ENCODE results near the gene SLC6A19. TPM values are rescaled to one million over a fixed set of nuclear protein-coding genes. Genes with fewer than 3 reads are reported as not detected.
A peak's percentile ranks its signal among the peaks of the same experiment; 100 is the strongest.

SLC6A19 gene
- total and polyA plus RNA-seq, 9 of the 15 experiments (the other 6 are each of a cell fraction or from before 2014, with no cell fraction given) = 0.03 to 1.6 (median 0.59) TPM

DNA sequence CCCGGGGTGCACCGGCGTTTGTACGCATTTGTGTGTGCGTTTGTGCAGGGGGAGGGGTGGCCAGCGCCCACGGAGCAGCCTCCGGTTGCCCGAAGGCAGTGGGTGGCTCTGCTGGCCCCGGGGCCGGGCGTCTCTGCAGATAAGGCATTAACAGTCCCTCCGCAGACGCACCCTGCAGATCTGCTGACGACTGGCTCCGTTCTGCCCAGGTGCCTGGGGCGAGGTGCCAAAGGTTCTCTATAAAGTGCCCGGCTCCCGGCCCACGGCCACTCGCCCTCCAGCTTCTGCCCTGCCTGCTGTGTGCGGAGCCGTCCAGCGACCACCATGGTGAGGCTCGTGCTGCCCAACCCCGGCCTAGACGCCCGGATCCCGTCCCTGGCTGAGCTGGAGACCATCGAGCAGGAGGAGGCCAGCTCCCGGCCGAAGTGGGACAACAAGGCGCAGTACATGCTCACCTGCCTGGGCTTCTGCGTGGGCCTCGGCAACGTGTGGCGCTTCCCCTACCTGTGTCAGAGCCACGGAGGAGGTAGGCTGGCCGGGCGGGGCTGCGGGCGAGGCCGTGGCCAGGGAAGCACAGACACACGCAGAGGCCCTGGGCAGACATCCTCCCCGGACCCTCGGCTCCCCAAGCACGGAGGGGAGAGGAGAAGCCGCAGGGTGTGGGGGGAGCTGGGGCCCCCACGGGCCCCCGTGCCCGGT is at the start of gene SLC6A19 (continued):
- TF ChIP-seq CREB3L1 (IDR thresholded peaks at IDR 0.05; ENCODE audit: borderline replicate concordance, low read depth) (no peak), FOXJ2 (tag; IDR thresholded peaks at IDR 0.05) (no peak), DNMT1 (IDR thresholded peaks at IDR 0.05) (no peak), RBM34 (IDR thresholded peaks at IDR 0.05; ENCODE audit: borderline replicate concordance, insufficient read depth, low read length) (no peak), NR2C1 (IDR thresholded peaks at IDR 0.05) (no peak), NR2C1 (tag; IDR thresholded peaks at IDR 0.05) (no peak), PHF21A (IDR thresholded peaks at IDR 0.05; ENCODE audit: borderline replicate concordance, low read depth) (no peak), TGIF2 (CRISPR knock-in tag; IDR thresholded peaks at IDR 0.05) (no peak), CBX2 (IDR thresholded peaks at IDR 0.05; ENCODE audit: insufficient read depth, low read length, poor library complexity, severe bottlenecking) (no peak), CREM (IDR thresholded peaks at IDR 0.05; ENCODE audit: low read depth) (peak; percentile 35), RBFOX2 (IDR thresholded peaks at IDR 0.05; ENCODE audit: low read depth, low read length) (peak; percentile 34; the same call in 1 of the 2 replicates), DIDO1 (tag; IDR thresholded peaks at IDR 0.05; ENCODE audit: low read depth) (no peak), BRD4 (IDR thresholded peaks at IDR 0.05) (no peak), IRF2 (CRISPR knock-in tag; IDR thresholded peaks at IDR 0.05) (no peak), KDM5B (IDR thresholded peaks at IDR 0.05; ENCODE audit: insufficient replicate concordance, low read depth, low read length) (no peak), FOS (IDR thresholded peaks at IDR 0.05; ENCODE audit: extremely low read depth, insufficient read length) (no peak), NRF1 (conservative IDR thresholded peaks at IDR 0.05 in 1 of 2, IDR thresholded peaks at IDR 0.05 in 1 of 2) (no peak; a peak in 2 of 4 replicates), ZNF79 (CRISPR knock-in tag; IDR thresholded peaks at IDR 0.05; ENCODE audit: low read depth) (0 out of 2 replicates have a peak, but pooled peaks have one; percentile 37), ZNF436 (CRISPR knock-in tag; IDR thresholded peaks at IDR 0.05) (no peak), ZNF134 (CRISPR knock-in tag; conservative IDR thresholded peaks at IDR 0.05) (no peak), STAG1 (CRISPR knock-in tag; IDR thresholded peaks at IDR 0.05; ENCODE audit: borderline replicate concordance) (no peak)
- TF ChIP-seq, protein P1, sequence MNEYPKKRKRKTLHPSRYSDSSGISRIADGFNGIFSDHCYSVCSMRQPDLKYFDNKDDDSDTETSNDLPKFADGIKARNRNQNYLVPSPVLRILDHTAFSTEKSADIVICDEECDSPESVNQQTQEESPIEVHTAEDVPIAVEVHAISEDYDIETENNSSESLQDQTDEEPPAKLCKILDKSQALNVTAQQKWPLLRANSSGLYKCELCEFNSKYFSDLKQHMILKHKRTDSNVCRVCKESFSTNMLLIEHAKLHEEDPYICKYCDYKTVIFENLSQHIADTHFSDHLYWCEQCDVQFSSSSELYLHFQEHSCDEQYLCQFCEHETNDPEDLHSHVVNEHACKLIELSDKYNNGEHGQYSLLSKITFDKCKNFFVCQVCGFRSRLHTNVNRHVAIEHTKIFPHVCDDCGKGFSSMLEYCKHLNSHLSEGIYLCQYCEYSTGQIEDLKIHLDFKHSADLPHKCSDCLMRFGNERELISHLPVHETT (CRISPR knock-in tag; conservative IDR thresholded peaks at IDR 0.05 in 1 of 2, IDR thresholded peaks at IDR 0.05 in 1 of 2) = peak in 1 of 2 experiments; percentile 56; a peak in 1 of 4 replicates
- TF ChIP-seq, protein P2, sequence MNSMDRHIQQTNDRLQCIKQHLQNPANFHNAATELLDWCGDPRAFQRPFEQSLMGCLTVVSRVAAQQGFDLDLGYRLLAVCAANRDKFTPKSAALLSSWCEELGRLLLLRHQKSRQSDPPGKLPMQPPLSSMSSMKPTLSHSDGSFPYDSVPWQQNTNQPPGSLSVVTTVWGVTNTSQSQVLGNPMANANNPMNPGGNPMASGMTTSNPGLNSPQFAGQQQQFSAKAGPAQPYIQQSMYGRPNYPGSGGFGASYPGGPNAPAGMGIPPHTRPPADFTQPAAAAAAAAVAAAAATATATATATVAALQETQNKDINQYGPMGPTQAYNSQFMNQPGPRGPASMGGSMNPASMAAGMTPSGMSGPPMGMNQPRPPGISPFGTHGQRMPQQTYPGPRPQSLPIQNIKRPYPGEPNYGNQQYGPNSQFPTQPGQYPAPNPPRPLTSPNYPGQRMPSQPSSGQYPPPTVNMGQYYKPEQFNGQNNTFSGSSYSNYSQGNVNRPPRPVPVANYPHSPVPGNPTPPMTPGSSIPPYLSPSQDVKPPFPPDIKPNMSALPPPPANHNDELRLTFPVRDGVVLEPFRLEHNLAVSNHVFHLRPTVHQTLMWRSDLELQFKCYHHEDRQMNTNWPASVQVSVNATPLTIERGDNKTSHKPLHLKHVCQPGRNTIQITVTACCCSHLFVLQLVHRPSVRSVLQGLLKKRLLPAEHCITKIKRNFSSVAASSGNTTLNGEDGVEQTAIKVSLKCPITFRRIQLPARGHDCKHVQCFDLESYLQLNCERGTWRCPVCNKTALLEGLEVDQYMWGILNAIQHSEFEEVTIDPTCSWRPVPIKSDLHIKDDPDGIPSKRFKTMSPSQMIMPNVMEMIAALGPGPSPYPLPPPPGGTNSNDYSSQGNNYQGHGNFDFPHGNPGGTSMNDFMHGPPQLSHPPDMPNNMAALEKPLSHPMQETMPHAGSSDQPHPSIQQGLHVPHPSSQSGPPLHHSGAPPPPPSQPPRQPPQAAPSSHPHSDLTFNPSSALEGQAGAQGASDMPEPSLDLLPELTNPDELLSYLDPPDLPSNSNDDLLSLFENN (IDR thresholded peaks at IDR 0.05; ENCODE audit: low read depth in 2 of 2, low read length in 2 of 2) = no peak

Measured in K562 (cell line).